Hepatocyte (in vitro differentiated cells): ENCODE results near the gene CCDC157.

Experiments used
- CTCF ChIP-seq: fragments of 200-600 bp; sonication (generic); IDR thresholded peaks from 2 replicates; pipeline ENCODE4 v1.5.1; 2016; ENCODE audit warnings: antibody characterized with exemption, mild to moderate bottlenecking; ENCODE audit not compliant: poor library complexity
- EZH2 ChIP-seq: fragments of 200-600 bp; sonication (generic); IDR thresholded peaks from 2 replicates; pipeline ENCODE4 v1.6.1; 2016; ENCODE audit warnings: antibody characterized with exemption, mild to moderate bottlenecking, borderline replicate concordance
- EZH2phosphoT487 ChIP-seq: fragments of 200-600 bp; sonication (generic); IDR thresholded peaks from one replicate; pipeline ENCODE4 v1.6.1; 2018; ENCODE audit warnings: antibody characterized with exemption, mild to moderate bottlenecking, low read depth, moderate library complexity; ENCODE audit not compliant: unreplicated experiment, severe bottlenecking

DNA sequence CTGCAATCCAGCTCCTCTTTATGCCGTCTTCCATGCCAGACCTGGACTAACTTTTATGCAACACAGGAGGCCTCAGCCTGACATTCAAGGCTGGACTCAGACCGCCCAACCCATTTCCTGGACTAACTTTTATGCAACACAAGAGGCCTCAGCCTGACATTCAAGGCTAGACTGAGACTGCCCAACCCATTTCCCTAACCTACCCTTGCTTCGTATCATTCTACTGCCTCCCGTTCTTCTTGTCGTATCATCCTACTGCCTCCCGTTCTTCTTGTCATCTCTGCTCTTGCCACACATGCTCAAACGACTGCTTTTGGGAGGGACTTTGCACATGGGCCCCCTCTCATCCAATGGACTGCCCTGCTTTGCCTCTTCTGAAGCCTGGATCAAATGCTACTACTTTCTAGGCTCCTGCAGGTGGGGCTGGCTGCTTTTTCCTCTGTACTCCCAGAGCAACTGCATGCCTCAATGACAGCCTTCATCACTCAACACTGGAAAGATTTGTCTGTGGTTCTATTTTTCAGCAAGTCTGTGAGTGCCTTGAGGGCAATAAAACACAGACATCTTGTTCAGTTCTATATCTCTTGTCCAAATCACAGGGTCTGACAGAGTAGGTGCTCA, 37.9 kb upstream of the CCDC157 start:
- TF ChIP-seq CTCF (no peak), EZH2phosphoT487 (no peak), EZH2 (no peak)
